CD4-positive, alpha-beta memory T cell (primary cell): ENCODE measurements around the gene EPHB1. TPM values are rescaled to one million over a fixed set of nuclear protein-coding genes. Genes with fewer than 3 reads are reported as not detected.
A peak's percentile ranks its signal among the peaks of the same experiment; 100 is the strongest.

Experiments used
- CTCF ChIA-PET: fragments of 350-600 bp; sonication (Branson Sonifier 250); formaldehyde crosslinking; loops from one replicate; lab custom pipeline; 2021; ENCODE audit warnings: inconsistent platforms; ENCODE audit not compliant: partially characterized antibody; lab: Charles Lee
- POLR2A ChIA-PET: fragments of 350-600 bp; sonication (Branson Sonifier 250); formaldehyde crosslinking; loops from one replicate; lab custom pipeline; 2021; ENCODE audit not compliant: partially characterized antibody; lab: Charles Lee
- DNase-seq, 5 donors: peaks; one replicate each; pipeline versions ENCODE4 v3.0.0 to v3.0.0-alpha.2; 2020 to 2022; ENCODE audit warnings: mixed read lengths in 1 of 5
- H3K27ac ChIP-seq: one replicate; pipeline ENCODE4 v1.7.0; 2013; ENCODE audit warnings: low read depth, low read length
- H3K27me3 ChIP-seq: 2 replicates; pipeline ENCODE4 v1.7.0; 2013; ENCODE audit warnings: mild to moderate bottlenecking, low read length, moderate library complexity; ENCODE audit not compliant: insufficient read depth
- H3K36me3 ChIP-seq: 2 replicates; pipeline ENCODE4 v1.7.0; 2013; ENCODE audit warnings: mild to moderate bottlenecking, low read length, moderate library complexity; ENCODE audit not compliant: insufficient read depth
- H3K4me1 ChIP-seq: 2 replicates; pipeline ENCODE4 v1.7.0; 2013; ENCODE audit warnings: mild to moderate bottlenecking, low read length, moderate library complexity; ENCODE audit not compliant: insufficient read depth
- H3K4me3 ChIP-seq, 2 donors: one replicate each; pipeline ENCODE4 v1.7.0; 2013; ENCODE audit warnings: low read length in 2 of 2, mild to moderate bottlenecking in 1 of 2
- H3K9me3 ChIP-seq, 2 donors: one replicate each; pipeline ENCODE4 v1.7.0; 2013; ENCODE audit warnings: low read length in 2 of 2, control low read depth in 1 of 2; ENCODE audit not compliant: control insufficient read depth in 1 of 2
- H3K27ac Mint-ChIP-seq, 7 donors: one replicate each; pipeline ENCODE4 v1.8.0; 2020 to 2021; ENCODE audit warnings: mixed read lengths in 7 of 7, mild to moderate bottlenecking in 6 of 7, inconsistent platforms in 3 of 7, moderate library complexity in 3 of 7
- H3K27me3 Mint-ChIP-seq, 2 donors: one replicate each; pipeline ENCODE4 v1.8.0; 2020 to 2021; ENCODE audit warnings: mixed read lengths in 2 of 2
- H3K36me3 Mint-ChIP-seq, 2 donors: one replicate each; pipeline ENCODE4 v1.8.0; 2020 to 2021; ENCODE audit warnings: mixed read lengths in 2 of 2, inconsistent platforms in 1 of 2, mild to moderate bottlenecking in 1 of 2
- H3K4me1 Mint-ChIP-seq, 4 donors: one replicate each; pipeline ENCODE4 v1.8.0; 2020 to 2021; ENCODE audit warnings: mixed read lengths in 4 of 4, mild to moderate bottlenecking in 1 of 4
- H3K4me3 Mint-ChIP-seq, 8 donors: one replicate each; pipeline ENCODE4 v1.8.0; 2020 to 2021; ENCODE audit warnings: mixed read lengths in 8 of 8, mild to moderate bottlenecking in 7 of 8, moderate library complexity in 6 of 8, inconsistent platforms in 3 of 8
- H3K9me3 Mint-ChIP-seq, 8 donors: one replicate each; pipeline ENCODE4 v1.8.0; 2020 to 2021; ENCODE audit warnings: mixed read lengths in 8 of 8, mild to moderate bottlenecking in 5 of 8, inconsistent platforms in 3 of 8, moderate library complexity in 1 of 8
- intact Hi-C: fragments of 100-400 bp; cut with micrococcal nuclease; formaldehyde crosslinking; loops from one replicate; pipeline ENCODE4 v1.15.1; 2023
- polyA plus RNA-seq, 2 donors: library from polyadenylated mRNA; unstranded; fragments of 300-500 nt; fragmentation: Illumina TruSeq; gene quantifications; one replicate each; pipeline ENCODE4 v1.2.3, GENCODE V29; 2021
- total RNA-seq, 2 experiments: library from RNA; stranded (reverse); gene quantifications; one replicate each; pipeline ENCODE4 v1.2.3, GENCODE V29; 2021

The EPHB1 gene
- total and polyA plus RNA-seq, 4 experiments from 2014 or later, result 0.30 to 0.69 (median 0.43) TPM; not detected in 1

DNA sequence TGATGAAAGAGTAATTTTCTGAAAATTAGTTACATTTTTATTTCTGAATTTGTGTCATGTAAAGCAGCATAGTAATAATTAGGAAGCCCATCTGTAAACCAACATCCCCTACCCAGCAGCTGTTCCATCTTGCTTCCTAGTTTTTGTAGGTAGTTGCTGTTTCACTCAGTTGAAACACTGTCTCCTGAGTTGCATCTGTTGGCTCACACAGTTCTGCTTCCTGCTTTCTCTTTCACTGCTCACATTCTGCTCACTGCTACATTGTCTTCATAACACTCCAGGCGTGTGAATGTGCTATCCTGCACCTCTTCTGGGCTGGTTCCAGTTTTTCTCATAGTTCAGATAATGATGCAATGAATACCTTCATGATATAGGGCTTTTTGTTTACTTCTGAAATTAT is 123.4 kb downstream of the EPHB1 start:
- H3K27ac ChIP-seq, result no peak overlapping the region
- H3K27ac Mint-ChIP-seq, result no peak overlapping the region
- H3K9me3 ChIP-seq, result no peaks in the 10 kb centered on the region
- no peaks in the 10 kb centered on the region for H3K36me3 Mint-ChIP-seq
- no peak for DNase-seq
- H3K4me3 ChIP-seq, result no peak overlapping the region
- POLR2A ChIA-PET, result no interaction called here
- no peaks in the 10 kb centered on the region for H3K36me3 ChIP-seq
- H3K4me1 ChIP-seq, result no peaks in the 10 kb centered on the region
- intact Hi-C loops, result no loop called here
- H3K4me1 Mint-ChIP-seq, result peaks cover 0 to 4% (median 3%) of the 10 kb centered on the region in 4 donors
- no peak overlapping the region for H3K4me3 Mint-ChIP-seq
- H3K27me3 Mint-ChIP-seq, result no peaks in the 10 kb centered on the region
- H3K27me3 ChIP-seq, result no peaks in the 10 kb centered on the region
- CTCF ChIA-PET, result no interaction called here
- H3K9me3 Mint-ChIP-seq, result peaks cover 0 to 7% (median 0%) of the 10 kb centered on the region in 8 donors

DNA sequence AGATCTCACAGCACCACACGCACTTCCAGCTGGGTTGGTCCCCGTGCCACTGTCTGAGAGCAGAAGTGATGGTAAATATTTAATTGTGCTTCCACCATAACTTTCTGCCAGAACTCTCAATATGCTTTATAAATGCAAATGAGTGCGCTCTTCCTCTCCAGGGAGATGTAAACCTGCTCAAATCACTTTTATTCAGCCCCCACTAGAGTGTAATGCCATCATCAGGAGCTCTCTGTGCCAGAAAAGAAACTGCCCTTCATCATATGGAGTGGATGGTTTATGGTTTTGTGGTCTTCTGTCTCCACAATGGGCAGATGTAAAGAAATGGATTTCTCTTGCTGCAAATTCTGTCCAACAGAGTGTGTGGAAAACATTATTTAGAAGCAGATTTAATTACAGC is 127.0 kb downstream of the EPHB1 start:
- Mint-ChIP-seq H3K27ac (no peak overlapping the region), H3K36me3 (no peaks in the 10 kb centered on the region), H3K4me3 (no peak overlapping the region), H3K9me3 (peaks cover 0 to 15% (median 2%) of the 10 kb centered on the region in 8 donors), H3K4me1 (peaks cover 0 to 4% (median 3%) of the 10 kb centered on the region in 4 donors), H3K27me3 (no peaks in the 10 kb centered on the region)
- H3K9me3 ChIP-seq, result no peaks in the 10 kb centered on the region
- no peak overlapping the region for H3K27ac ChIP-seq
- no peaks in the 10 kb centered on the region for H3K36me3 ChIP-seq
- no peaks in the 10 kb centered on the region for H3K4me1 ChIP-seq
- no peaks in the 10 kb centered on the region for H3K27me3 ChIP-seq
- ChIA-PET POLR2A (no interaction called here), CTCF (no interaction called here)
- no peak for DNase-seq
- no peak overlapping the region for H3K4me3 ChIP-seq
- intact Hi-C loops, result no loop called here

GRCh38 chr3:134922866-134923265 is 127.8 kb downstream of the EPHB1 start:
- Mint-ChIP-seq H3K4me1 (peaks cover 0 to 4% (median 3%) of the 10 kb centered on the region in 4 donors), H3K9me3 (peaks cover 0 to 15% (median 2%) of the 10 kb centered on the region in 8 donors)

DNA sequence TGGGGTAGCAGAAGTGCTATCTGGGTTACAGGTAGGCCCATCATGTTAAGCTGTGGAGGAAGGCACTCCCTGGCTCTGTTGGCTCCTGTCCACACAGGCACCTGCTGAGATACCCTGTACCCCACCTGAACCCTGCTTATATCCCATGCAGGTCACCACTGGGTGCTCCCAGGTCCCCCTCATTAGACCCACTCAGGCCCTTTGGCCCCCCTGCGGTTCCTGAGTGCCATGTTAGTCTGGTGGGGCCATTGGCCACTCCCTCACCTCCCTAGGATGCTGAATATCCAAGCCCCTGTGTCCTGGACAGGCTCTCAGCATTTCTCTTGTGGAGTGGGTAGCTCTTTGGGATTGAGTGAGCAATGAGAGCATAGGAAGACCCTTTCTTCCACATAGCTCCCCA is 128.2 kb downstream of the EPHB1 start:
- Histone ChIP-seq H3K36me3 (no peaks in the 10 kb centered on the region), H3K27me3 (no peaks in the 10 kb centered on the region), H3K4me1 (no peaks in the 10 kb centered on the region), H3K9me3 (no peaks in the 10 kb centered on the region), H3K27ac (no peak overlapping the region), H3K4me3 (no peak overlapping the region)
- DNase-seq, result no peak
- POLR2A ChIA-PET, result no interaction called here
- no peaks in the 10 kb centered on the region for H3K36me3 Mint-ChIP-seq
- no peaks in the 10 kb centered on the region for H3K4me1 Mint-ChIP-seq
- intact Hi-C loops, result no loop called here
- H3K27ac Mint-ChIP-seq, result no peak overlapping the region
- peaks cover 0 to 15% (median 2%) of the 10 kb centered on the region in 8 donors for H3K9me3 Mint-ChIP-seq
- H3K27me3 Mint-ChIP-seq, result no peaks in the 10 kb centered on the region
- H3K4me3 Mint-ChIP-seq, result no peak overlapping the region
- CTCF ChIA-PET, result no interaction called here

More at GRCh38 chr3:134922866-134923265, 127.8 kb downstream of the EPHB1 start:
- Mint-ChIP-seq H3K27ac (no peak overlapping the region), H3K4me3 (no peak overlapping the region), H3K36me3 (no peaks in the 10 kb centered on the region), H3K27me3 (no peaks in the 10 kb centered on the region)
- intact Hi-C loops, result no loop called here
- no peaks in the 10 kb centered on the region for H3K27me3 ChIP-seq
- CTCF ChIA-PET, result no interaction called here
- H3K9me3 ChIP-seq, result no peaks in the 10 kb centered on the region
- POLR2A ChIA-PET, result no interaction called here
- H3K4me3 ChIP-seq, result no peak overlapping the region
- H3K36me3 ChIP-seq, result no peaks in the 10 kb centered on the region
- no peaks in the 10 kb centered on the region for H3K4me1 ChIP-seq
- no peak overlapping the region for H3K27ac ChIP-seq
- no peak for DNase-seq

DNA sequence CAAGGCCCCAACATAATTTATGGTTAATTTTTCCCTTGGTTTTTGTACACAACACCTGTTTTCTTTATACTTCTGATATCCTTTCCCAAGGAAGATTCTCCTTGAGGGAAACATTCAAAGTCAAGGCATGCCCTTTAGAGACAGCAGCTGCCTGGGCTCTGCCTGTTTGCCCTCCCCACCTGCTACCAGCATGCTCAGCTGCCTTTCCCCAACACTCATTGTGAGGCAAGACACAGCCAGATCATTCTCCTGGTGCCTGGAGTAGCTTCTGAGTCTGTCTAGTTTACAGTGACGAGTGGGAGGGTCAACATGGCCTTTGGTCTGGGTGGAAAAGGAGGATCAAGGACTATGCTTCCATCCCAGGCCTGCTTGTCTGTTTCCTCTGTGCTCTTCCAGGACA is 132.5 kb downstream of the EPHB1 start:
- H3K36me3 Mint-ChIP-seq, result no peaks in the 10 kb centered on the region
- Histone ChIP-seq H3K27me3 (no peaks in the 10 kb centered on the region), H3K4me3 (no peak overlapping the region), H3K9me3 (no peaks in the 10 kb centered on the region), H3K4me1 (no peaks in the 10 kb centered on the region), H3K27ac (no peak overlapping the region), H3K36me3 (no peaks in the 10 kb centered on the region)
- no peak overlapping the region for H3K4me3 Mint-ChIP-seq
- DNase-seq, result no peak
- intact Hi-C loops, result no loop called here
- no peaks in the 10 kb centered on the region for H3K27me3 Mint-ChIP-seq
- H3K9me3 Mint-ChIP-seq, result peaks cover 0 to 15% (median 2%) of the 10 kb centered on the region in 8 donors
- ChIA-PET POLR2A (no interaction called here), CTCF (no interaction called here)
- no peaks in the 10 kb centered on the region for H3K4me1 Mint-ChIP-seq
- H3K27ac Mint-ChIP-seq, result no peak overlapping the region

GRCh38 chr3:134928392-134928791 is 133.3 kb downstream of the EPHB1 start:
- no peak overlapping the region for H3K4me3 ChIP-seq
- no peak for DNase-seq
- H3K36me3 ChIP-seq, result no peaks in the 10 kb centered on the region
- H3K4me1 ChIP-seq, result no peaks in the 10 kb centered on the region
- ChIA-PET POLR2A (no interaction called here), CTCF (no interaction called here)
- Mint-ChIP-seq H3K4me1 (no peaks in the 10 kb centered on the region), H3K27ac (no peak overlapping the region), H3K9me3 (peaks cover 0 to 15% (median 1%) of the 10 kb centered on the region in 8 donors), H3K4me3 (peak overlapping the region in 1 of 8 donors; percentile 2), H3K36me3 (no peaks in the 10 kb centered on the region), H3K27me3 (no peaks in the 10 kb centered on the region)
- intact Hi-C loops, result no loop called here
- H3K27me3 ChIP-seq, result no peaks in the 10 kb centered on the region
- no peaks in the 10 kb centered on the region for H3K9me3 ChIP-seq
- no peak overlapping the region for H3K27ac ChIP-seq

DNA sequence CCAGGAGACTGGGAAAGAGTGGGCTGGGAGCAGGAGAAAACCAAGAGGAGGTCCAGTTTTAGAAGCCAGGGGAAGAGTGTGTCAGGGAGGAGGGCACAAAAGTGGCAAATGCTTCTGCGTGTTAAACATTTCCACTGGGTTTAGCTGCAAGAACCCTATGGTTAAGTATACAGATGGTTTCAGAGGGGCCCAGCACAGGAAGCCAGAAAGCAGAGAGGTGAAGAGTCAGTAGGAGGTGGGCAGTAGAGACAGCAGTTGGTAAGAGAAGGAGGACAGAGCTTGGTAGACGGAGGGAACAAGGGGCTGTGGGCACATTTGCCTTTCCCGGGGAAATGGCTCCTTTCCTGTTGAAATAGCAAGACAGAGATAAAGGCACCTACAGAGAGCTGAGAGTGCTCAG is 133.8 kb downstream of the EPHB1 start:
- Mint-ChIP-seq H3K4me1 (no peaks in the 10 kb centered on the region), H3K4me3 (peak overlapping the region in 1 of 8 donors; percentile 2), H3K9me3 (peaks cover 0 to 15% (median 0%) of the 10 kb centered on the region in 8 donors), H3K27me3 (no peaks in the 10 kb centered on the region), H3K27ac (no peak overlapping the region), H3K36me3 (no peaks in the 10 kb centered on the region)
- H3K9me3 ChIP-seq, result no peaks in the 10 kb centered on the region
- DNase-seq, result no peak
- CTCF ChIA-PET, result no interaction called here
- H3K27me3 ChIP-seq, result no peaks in the 10 kb centered on the region
- no peak overlapping the region for H3K4me3 ChIP-seq
- no peaks in the 10 kb centered on the region for H3K36me3 ChIP-seq
- intact Hi-C loops, result no loop called here
- H3K4me1 ChIP-seq, result no peaks in the 10 kb centered on the region
- H3K27ac ChIP-seq, result no peak overlapping the region
- POLR2A ChIA-PET, result no interaction called here

GRCh38 chr3:134929976-134930375 is 134.9 kb downstream of the EPHB1 start:
- Mint-ChIP-seq H3K27me3 (no peaks in the 10 kb centered on the region), H3K9me3 (peaks cover 0 to 3% (median 0%) of the 10 kb centered on the region in 8 donors), H3K36me3 (no peaks in the 10 kb centered on the region), H3K27ac (no peak overlapping the region), H3K4me1 (no peaks in the 10 kb centered on the region), H3K4me3 (no peak overlapping the region)
- no peaks in the 10 kb centered on the region for H3K27me3 ChIP-seq
- intact Hi-C loops, result no loop called here
- CTCF ChIA-PET, result no interaction called here
- no peak for DNase-seq
- no peak overlapping the region for H3K4me3 ChIP-seq
- H3K36me3 ChIP-seq, result no peaks in the 10 kb centered on the region
- no peaks in the 10 kb centered on the region for H3K4me1 ChIP-seq
- POLR2A ChIA-PET, result no interaction called here
- H3K9me3 ChIP-seq, result no peaks in the 10 kb centered on the region
- no peak overlapping the region for H3K27ac ChIP-seq
